HepG2 (cell line): ENCODE data around the gene GAB3.

Experiments used
- BRCA1 ChIP-seq: sonication (generic); formaldehyde crosslinking; IDR thresholded peaks from 2 replicates; pipeline ENCODE4 v1.4.0; 2020; ENCODE audit warnings: missing genetic modification reagents
- IRF2 ChIP-seq: IDR thresholded peaks from 2 replicates; pipeline ENCODE4 v1.6.1; 2018; ENCODE audit warnings: missing genetic modification reagents, missing compliant biosample characterization
- NAIF1 ChIP-seq: sonication (generic); formaldehyde crosslinking; IDR thresholded peaks from 2 replicates; pipeline ENCODE4 v1.5.0; 2020; ENCODE audit warnings: mild to moderate bottlenecking, missing genetic modification reagents, borderline replicate concordance
- POLR2AphosphoS5 ChIP-seq: IDR thresholded peaks from 2 replicates; pipeline ENCODE4 v1.6.1; 2012; ENCODE audit warnings: low read depth, low read length
- SP1 ChIP-seq, 2 experiments: fragments of 450-650 bp in 1 of 2; sonication (generic) in 1 of 2; formaldehyde crosslinking in 1 of 2; IDR thresholded peaks; 2 replicates each; pipeline versions ENCODE4 v1.4.0 to v1.6.1; 2016 to 2020; ENCODE audit warnings: missing genetic modification reagents in 1 of 2
- ZFYVE20 ChIP-seq: sonication (generic); formaldehyde crosslinking; IDR thresholded peaks from 2 replicates; pipeline ENCODE4 v1.8.0; 2023; ENCODE audit warnings: low read depth, mild to moderate bottlenecking, moderate library complexity, missing genetic modification reagents, borderline replicate concordance
- ZNF510 ChIP-seq: sonication (generic); formaldehyde crosslinking; IDR thresholded peaks from 2 replicates; pipeline ENCODE4 v1.4.0; 2020; ENCODE audit warnings: low read depth, mild to moderate bottlenecking, missing genetic modification reagents
- ZNF543 ChIP-seq: sonication (generic); formaldehyde crosslinking; IDR thresholded peaks from 2 replicates; pipeline ENCODE4 v1.4.0; 2020; ENCODE audit warnings: mild to moderate bottlenecking, missing genetic modification reagents
- ZZZ3 ChIP-seq: sonication (generic); formaldehyde crosslinking; IDR thresholded peaks from 2 replicates; pipeline ENCODE4 v1.4.0; 2020; ENCODE audit warnings: missing genetic modification reagents, mild to moderate bottlenecking, borderline replicate concordance
- TF ChIP-seq, protein P1 (sequence below): sonication (generic); formaldehyde crosslinking; IDR thresholded peaks from 2 replicates; pipeline ENCODE4 v1.4.0; 2020; ENCODE audit warnings: mild to moderate bottlenecking, missing genetic modification reagents

DNA sequence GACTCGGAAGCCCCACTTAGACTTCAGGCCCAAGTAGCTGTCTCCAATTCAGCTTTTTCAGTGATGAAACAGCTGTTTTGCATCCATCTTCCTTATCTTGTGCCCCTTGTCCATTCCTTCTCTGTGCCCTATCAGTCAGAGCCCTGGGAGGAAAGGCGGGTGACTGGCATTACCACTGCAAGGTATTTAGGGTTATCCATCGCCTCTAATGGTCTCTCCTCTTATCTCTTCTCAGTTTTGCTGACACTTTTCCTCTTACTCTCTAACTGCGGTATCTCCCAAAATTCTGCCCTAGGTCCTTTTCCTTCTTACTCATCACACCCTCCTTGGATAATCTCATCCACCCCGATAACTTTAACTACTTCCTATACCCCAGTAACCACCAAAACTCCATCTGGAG lies 13.7 kb downstream of the GAB3 start:
- TF ChIP-seq ZFYVE20 (CRISPR knock-in tag) (no peak), ZNF543 (no peak), NAIF1 (CRISPR knock-in tag) (no peak), ZNF510 (no peak), BRCA1 (no peak), SP1 (IDR thresholded peaks at IDR 0.05) (no peak), SP1 (CRISPR knock-in tag; IDR thresholded peaks at IDR 0.05) (no peak), POLR2AphosphoS5 (no peak), IRF2 (CRISPR knock-in tag) (no peak), ZZZ3 (CRISPR knock-in tag) (no peak)
- TF ChIP-seq, protein P1, sequence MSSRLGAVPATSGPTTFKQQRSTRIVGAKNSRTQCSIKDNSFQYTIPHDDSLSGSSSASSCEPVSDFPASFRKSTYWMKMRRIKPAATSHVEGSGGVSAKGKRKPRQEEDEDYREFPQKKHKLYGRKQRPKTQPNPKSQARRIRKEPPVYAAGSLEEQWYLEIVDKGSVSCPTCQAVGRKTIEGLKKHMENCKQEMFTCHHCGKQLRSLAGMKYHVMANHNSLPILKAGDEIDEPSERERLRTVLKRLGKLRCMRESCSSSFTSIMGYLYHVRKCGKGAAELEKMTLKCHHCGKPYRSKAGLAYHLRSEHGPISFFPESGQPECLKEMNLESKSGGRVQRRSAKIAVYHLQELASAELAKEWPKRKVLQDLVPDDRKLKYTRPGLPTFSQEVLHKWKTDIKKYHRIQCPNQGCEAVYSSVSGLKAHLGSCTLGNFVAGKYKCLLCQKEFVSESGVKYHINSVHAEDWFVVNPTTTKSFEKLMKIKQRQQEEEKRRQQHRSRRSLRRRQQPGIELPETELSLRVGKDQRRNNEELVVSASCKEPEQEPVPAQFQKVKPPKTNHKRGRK (CRISPR knock-in tag), result no peak
